ENCODE results near the gene LLCFC1. TPM values are rescaled to one million over a fixed set of nuclear protein-coding genes. Genes with fewer than 3 reads are reported as not detected.
A peak's percentile ranks its signal among the peaks of the same experiment; 100 is the strongest.

The LLCFC1 gene
- total and polyA plus RNA-seq, 7 experiments from 2014 or later = 0.76 TPM; not detected in 6

DNA sequence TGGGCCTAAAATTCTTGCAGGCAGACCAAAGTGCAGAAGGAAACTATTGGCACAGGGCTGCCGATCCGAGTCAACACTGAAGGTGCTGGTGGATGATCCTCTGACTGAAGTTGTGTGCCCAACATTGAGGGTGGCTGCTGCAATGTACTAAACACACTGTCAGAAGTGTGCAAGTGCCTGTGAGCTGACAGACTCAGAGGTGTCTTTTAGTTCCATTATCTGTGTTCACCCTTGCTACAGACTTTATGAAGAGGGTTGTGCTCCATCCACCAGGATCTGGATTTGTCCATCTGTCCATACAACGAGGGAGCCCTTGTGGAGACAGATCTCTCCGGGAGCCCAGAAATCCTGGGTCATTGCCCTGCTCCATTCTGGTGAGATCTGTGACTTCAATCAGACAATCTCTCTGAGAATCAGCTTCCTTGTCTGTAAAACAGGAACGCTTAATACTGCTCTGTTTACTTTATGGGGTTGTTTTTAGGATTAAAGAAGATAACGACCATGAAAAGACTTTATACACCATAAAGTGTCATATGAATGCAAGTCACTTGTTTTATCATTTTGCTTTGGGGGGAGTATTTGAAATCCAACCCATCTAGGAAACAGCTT is 44.2 kb upstream of the LLCFC1 start:
- no peaks in the 10 kb centered on the region for H3K27me3 ChIP-seq (ENCODE audit: control insufficient read depth in 2 of 2, insufficient read depth in 2 of 2, low read length in 2 of 2)
- Mint-ChIP-seq H3K36me3 (no peaks in the 10 kb centered on the region), H3K4me1 (peaks cover 0 to 2% (median 0%) of the 10 kb centered on the region in 7 donors), H3K27ac (no peak overlapping the region), H3K27me3 (peaks cover 0 to 20% (median 5%) of the 10 kb centered on the region in 5 donors), H3K4me3 (no peak overlapping the region), H3K9me3 (peaks cover 0 to 4% (median 0%) of the 10 kb centered on the region in 11 donors)
- H3K4me1 ChIP-seq (ENCODE audit: control insufficient read depth in 2 of 2, insufficient read depth in 2 of 2, low read length in 2 of 2) = no peaks in the 10 kb centered on the region
- H3K36me3 ChIP-seq (ENCODE audit: control insufficient read depth in 2 of 3, insufficient read depth in 3 of 3, low read length in 3 of 3) = no peaks in the 10 kb centered on the region
- ATAC-seq = no peak
- ChIA-PET POLR2A (interaction anchor here (0.5 kb wide), 1 partner anchor 15 kb away, joined by 3 read pairs; no protein-coding TSS in a partner anchor), CTCF (no interaction called here)
- intact Hi-C loops (cut with micrococcal nuclease) = no loop called here
- DNase-seq = no peak
- no peak overlapping the region for H3K4me3 ChIP-seq (ENCODE audit: low read length)
- H3K27ac ChIP-seq (ENCODE audit: low read depth, low read length) = no peak overlapping the region
- H3K9me3 ChIP-seq (ENCODE audit: control insufficient read depth in 2 of 3, low read length in 3 of 3) = no peaks in the 10 kb centered on the region

DNA sequence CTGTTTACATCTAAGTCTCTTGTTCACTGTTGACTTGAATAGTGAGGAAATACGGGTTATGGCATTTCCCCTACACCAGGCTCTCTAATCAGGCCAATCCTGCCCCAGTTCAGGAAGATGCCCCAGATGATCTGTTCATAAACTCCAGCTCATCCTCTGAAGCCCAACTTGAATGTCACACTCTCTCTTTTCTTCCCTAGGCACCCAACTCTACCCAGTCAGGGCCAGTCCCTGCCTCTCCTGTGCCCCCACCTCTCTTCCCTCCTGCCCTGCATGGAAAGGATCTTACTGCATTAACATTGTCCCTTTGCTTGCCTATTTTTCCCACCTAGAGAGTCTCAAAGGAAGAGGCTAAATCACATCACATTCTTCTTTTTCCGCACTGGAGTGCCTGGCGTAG is 43.1 kb upstream of the LLCFC1 start:
- Histone ChIP-seq H3K27me3 (ENCODE audit: control insufficient read depth in 2 of 2, insufficient read depth in 2 of 2, low read length in 2 of 2) (no peaks in the 10 kb centered on the region), H3K4me3 (ENCODE audit: low read length) (no peak overlapping the region), H3K27ac (ENCODE audit: low read depth, low read length) (no peak overlapping the region), H3K4me1 (ENCODE audit: control insufficient read depth in 2 of 2, insufficient read depth in 2 of 2, low read length in 2 of 2) (no peaks in the 10 kb centered on the region), H3K9me3 (ENCODE audit: control insufficient read depth in 2 of 3, low read length in 3 of 3) (no peaks in the 10 kb centered on the region), H3K36me3 (ENCODE audit: control insufficient read depth in 2 of 3, insufficient read depth in 3 of 3, low read length in 3 of 3) (no peaks in the 10 kb centered on the region)
- Mint-ChIP-seq H3K9me3 (no peaks in the 10 kb centered on the region), H3K4me1 (no peaks in the 10 kb centered on the region), H3K27ac (no peak overlapping the region), H3K27me3 (peaks cover 0 to 16% (median 4%) of the 10 kb centered on the region in 5 donors), H3K4me3 (no peak overlapping the region), H3K36me3 (no peaks in the 10 kb centered on the region)
- ATAC-seq (no peak), DNase-seq (no peak)
- intact Hi-C loops (cut with micrococcal nuclease) = no loop called here
- POLR2A ChIA-PET = no interaction called here
- CTCF ChIA-PET = no interaction called here

GRCh38 chr7:142896741-142897379 is 42.4 kb upstream of the LLCFC1 start:
- H3K27ac Mint-ChIP-seq = no peak overlapping the region
- DNase-seq = no peak
- ChIA-PET POLR2A (no interaction called here), CTCF (no interaction called here)
- Histone ChIP-seq H3K4me3 (ENCODE audit: low read length) (no peak overlapping the region), H3K27ac (ENCODE audit: low read depth, low read length) (no peak overlapping the region), H3K9me3 (ENCODE audit: control insufficient read depth in 2 of 3, low read length in 3 of 3) (no peaks in the 10 kb centered on the region), H3K4me1 (ENCODE audit: control insufficient read depth in 2 of 2, insufficient read depth in 2 of 2, low read length in 2 of 2) (no peaks in the 10 kb centered on the region), H3K27me3 (ENCODE audit: control insufficient read depth in 2 of 2, insufficient read depth in 2 of 2, low read length in 2 of 2) (no peaks in the 10 kb centered on the region), H3K36me3 (ENCODE audit: control insufficient read depth in 2 of 3, insufficient read depth in 3 of 3, low read length in 3 of 3) (no peaks in the 10 kb centered on the region)
- no peaks in the 10 kb centered on the region for H3K36me3 Mint-ChIP-seq
- intact Hi-C loops (cut with micrococcal nuclease) = no loop called here
- no peaks in the 10 kb centered on the region for H3K9me3 Mint-ChIP-seq
- no peaks in the 10 kb centered on the region for H3K4me1 Mint-ChIP-seq
- peaks cover 0 to 18% (median 4%) of the 10 kb centered on the region in 5 donors for H3K27me3 Mint-ChIP-seq
- no peak overlapping the region for H3K4me3 Mint-ChIP-seq
- ATAC-seq = no peak

DNA sequence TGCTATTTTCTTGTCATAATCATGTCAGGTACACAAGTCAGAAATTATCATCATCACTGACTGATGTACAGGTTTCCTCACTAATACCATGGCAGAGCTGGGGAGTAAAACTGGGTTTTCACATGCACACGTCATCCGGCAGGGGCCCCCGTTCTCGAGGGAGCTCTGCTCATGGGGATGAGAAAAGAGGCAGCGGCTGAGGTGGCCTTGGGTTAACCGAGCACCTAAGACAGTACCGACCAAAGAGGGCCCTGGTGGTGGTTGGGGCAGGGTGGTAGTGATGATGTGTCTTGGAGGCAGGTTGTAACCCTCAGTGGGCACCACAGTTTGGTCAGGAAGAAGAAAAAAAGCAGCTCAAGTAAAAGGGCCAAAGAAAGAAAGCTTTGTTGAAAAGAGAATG is 41.6 kb upstream of the LLCFC1 start:
- Mint-ChIP-seq H3K4me1 (no peaks in the 10 kb centered on the region), H3K36me3 (no peaks in the 10 kb centered on the region), H3K27me3 (peaks cover 0 to 24% (median 4%) of the 10 kb centered on the region in 5 donors), H3K4me3 (no peak overlapping the region), H3K9me3 (peaks cover 0 to 1% (median 0%) of the 10 kb centered on the region in 11 donors), H3K27ac (no peak overlapping the region)
- no peak for DNase-seq
- H3K4me1 ChIP-seq (ENCODE audit: control insufficient read depth in 2 of 2, insufficient read depth in 2 of 2, low read length in 2 of 2) = no peaks in the 10 kb centered on the region
- intact Hi-C loops (cut with micrococcal nuclease) = no loop called here
- no peaks in the 10 kb centered on the region for H3K9me3 ChIP-seq (ENCODE audit: control insufficient read depth in 2 of 3, low read length in 3 of 3)
- H3K27ac ChIP-seq (ENCODE audit: low read depth, low read length) = no peak overlapping the region
- H3K27me3 ChIP-seq (ENCODE audit: control insufficient read depth in 2 of 2, insufficient read depth in 2 of 2, low read length in 2 of 2) = no peaks in the 10 kb centered on the region
- ATAC-seq = no peak
- H3K4me3 ChIP-seq (ENCODE audit: low read length) = no peak overlapping the region
- ChIA-PET POLR2A (interaction anchor here (0.5 kb wide), 1 partner anchor 25 kb away, joined by 3 read pairs; no protein-coding TSS in a partner anchor), CTCF (interaction anchor here (0.7 to 1.1 kb wide), 2 partner anchors 19 to 307 kb away, joined by 4 to 6 read pairs; no protein-coding TSS in a partner anchor)
- H3K36me3 ChIP-seq (ENCODE audit: control insufficient read depth in 2 of 3, insufficient read depth in 3 of 3, low read length in 3 of 3) = no peaks in the 10 kb centered on the region

DNA sequence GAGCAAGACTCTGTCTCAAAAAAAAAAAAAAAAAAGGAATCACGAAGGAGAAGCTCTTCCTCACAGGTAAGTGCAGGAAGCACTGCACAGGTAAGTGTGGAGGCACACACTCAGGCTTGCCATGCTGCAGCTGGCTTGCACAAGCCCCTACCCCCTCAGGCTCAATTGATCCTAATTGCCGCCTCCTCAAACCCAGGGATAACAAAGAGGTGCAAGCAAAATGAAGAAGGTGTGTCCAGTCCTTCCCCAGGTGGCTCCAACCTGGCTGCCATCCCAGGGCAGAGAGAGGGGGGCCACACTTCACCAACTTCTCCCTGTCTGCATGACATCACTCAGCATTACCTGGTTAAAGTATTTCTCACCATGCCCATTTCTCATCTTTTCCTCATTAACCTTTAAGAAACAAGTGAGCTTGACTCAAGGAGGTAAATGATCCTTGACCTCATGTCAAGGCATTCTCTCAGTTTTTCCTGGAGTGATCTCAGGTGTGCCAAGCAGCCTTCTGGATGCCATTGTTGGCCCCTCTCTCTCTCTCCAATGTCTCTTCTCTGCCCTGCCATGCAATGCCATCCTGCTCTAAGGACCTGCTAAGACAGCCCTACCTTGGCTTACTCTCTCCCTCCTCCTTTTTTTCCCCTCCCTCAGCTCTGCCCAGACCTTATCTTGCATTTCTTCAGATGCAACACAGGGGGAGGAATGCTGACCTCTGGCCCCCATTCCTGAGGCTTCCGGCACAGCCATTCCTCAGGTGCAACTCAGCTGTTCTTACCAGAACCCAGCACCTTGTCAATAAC is 40.7 kb upstream of the LLCFC1 start:
- ATAC-seq (no peak), DNase-seq (no peak)
- Histone ChIP-seq H3K9me3 (ENCODE audit: control insufficient read depth in 2 of 3, low read length in 3 of 3) (no peaks in the 10 kb centered on the region), H3K4me1 (ENCODE audit: control insufficient read depth in 2 of 2, insufficient read depth in 2 of 2, low read length in 2 of 2) (no peaks in the 10 kb centered on the region), H3K27me3 (ENCODE audit: control insufficient read depth in 2 of 2, insufficient read depth in 2 of 2, low read length in 2 of 2) (no peaks in the 10 kb centered on the region), H3K27ac (ENCODE audit: low read depth, low read length) (no peak overlapping the region), H3K4me3 (ENCODE audit: low read length) (no peak overlapping the region), H3K36me3 (ENCODE audit: control insufficient read depth in 2 of 3, insufficient read depth in 3 of 3, low read length in 3 of 3) (no peaks in the 10 kb centered on the region)
- Mint-ChIP-seq H3K4me3 (no peak overlapping the region), H3K27ac (peak overlapping the region in 1 of 9 donors; percentile 5), H3K4me1 (no peaks in the 10 kb centered on the region), H3K27me3 (peaks cover 0 to 26% (median 4%) of the 10 kb centered on the region in 5 donors), H3K36me3 (no peaks in the 10 kb centered on the region), H3K9me3 (peaks cover 0 to 8% (median 0%) of the 10 kb centered on the region in 11 donors)
- CTCF ChIA-PET = interaction anchor here (0.7 to 1.1 kb wide), 3 partner anchors 18 to 306 kb away, joined by 3 to 6 read pairs (median 4); no protein-coding TSS in a partner anchor
- intact Hi-C loops (cut with micrococcal nuclease) = no loop called here
- POLR2A ChIA-PET = interaction anchor here (0.6 kb wide), 1 partner anchor 514 kb away, joined by 4 read pairs; no protein-coding TSS in a partner anchor

- POLR2A ChIA-PET = interaction anchor here (0.6 kb wide), 1 partner anchor 515 kb away, joined by 4 read pairs; no protein-coding TSS in a partner anchor
- H3K27ac ChIP-seq (ENCODE audit: low read depth, low read length) = no peak overlapping the region
- no peaks in the 10 kb centered on the region for H3K36me3 ChIP-seq (ENCODE audit: control insufficient read depth in 2 of 3, insufficient read depth in 3 of 3, low read length in 3 of 3)
- Mint-ChIP-seq H3K4me1 (no peaks in the 10 kb centered on the region), H3K4me3 (no peak overlapping the region), H3K27me3 (peaks cover 0 to 26% (median 4%) of the 10 kb centered on the region in 5 donors), H3K9me3 (peaks cover 0 to 11% (median 0%) of the 10 kb centered on the region in 11 donors), H3K36me3 (no peaks in the 10 kb centered on the region), H3K27ac (no peak overlapping the region)
- no peaks in the 10 kb centered on the region for H3K4me1 ChIP-seq (ENCODE audit: control insufficient read depth in 2 of 2, insufficient read depth in 2 of 2, low read length in 2 of 2)
- DNase-seq (no peak), ATAC-seq (no peak)
- intact Hi-C loops (cut with micrococcal nuclease) = no loop called here
- H3K27me3 ChIP-seq (ENCODE audit: control insufficient read depth in 2 of 2, insufficient read depth in 2 of 2, low read length in 2 of 2) = peaks cover 0 to under 1% of the 10 kb centered on the region in 2 donors
- H3K4me3 ChIP-seq (ENCODE audit: low read length) = no peak overlapping the region
- H3K9me3 ChIP-seq (ENCODE audit: control insufficient read depth in 2 of 3, low read length in 3 of 3) = peaks cover 0 to 2% (median 0%) of the 10 kb centered on the region in 3 experiments
- CTCF ChIA-PET = no interaction called here
Observed at GRCh38 chr7:142899661-142900060, 39.6 kb upstream of the LLCFC1 start.
